ENCODE measurements around the gene BAZ2B.
A peak's percentile ranks its signal among the peaks of the same experiment; 100 is the strongest.
"Not testable (repeated sequence)": the region's sequence is repeated elsewhere in the genome, so short reads cannot be mapped to it uniquely, and the experiment has no call there.

Gene BAZ2B

GRCh38 chr2:159410276-159410675 lies 206.1 kb downstream of the BAZ2B start:
- no peak for DNase-seq (ENCODE audit: low read depth)

GRCh38 chr2:159409116-159409800 lies 207.1 kb downstream of the BAZ2B start:
- DNase-seq (ENCODE audit: low read depth), result no peak

GRCh38 chr2:159402790-159403189 lies 213.6 kb downstream of the BAZ2B start:
- no peak for DNase-seq (ENCODE audit: low read depth)

- DNase-seq (ENCODE audit: low read depth), result not testable (repeated sequence)
These were observed 214.2 kb downstream of the BAZ2B start for GRCh38 chr2:159402160-159402559.

GRCh38 chr2:159399716-159400415 lies 216.5 kb downstream of the BAZ2B start:
- DNase-seq (ENCODE audit: low read depth), result peak; percentile 65

- no peak for DNase-seq (ENCODE audit: low read depth)
These were observed 219.5 kb downstream of the BAZ2B start for GRCh38 chr2:159396799-159397198.

GRCh38 chr2:159382447-159383028 lies 233.8 kb downstream of the BAZ2B start:
- DNase-seq (ENCODE audit: low read depth), result no peak

- no peak for DNase-seq (ENCODE audit: low read depth)
These were observed 234.8 kb downstream of the BAZ2B start for GRCh38 chr2:159381574-159381973.

- DNase-seq (ENCODE audit: low read depth), result no peak
These were observed 235.6 kb downstream of the BAZ2B start for GRCh38 chr2:159380685-159381239.

- no peak for DNase-seq (ENCODE audit: low read depth)
These were observed 237.2 kb downstream of the BAZ2B start for GRCh38 chr2:159379181-159379580.

- DNase-seq (ENCODE audit: low read depth), result no peak
These were observed 241.1 kb downstream of the BAZ2B start for GRCh38 chr2:159375241-159375640.

GRCh38 chr2:159371506-159371905 lies 244.8 kb downstream of the BAZ2B start:
- DNase-seq (ENCODE audit: low read depth), result no peak

GRCh38 chr2:159366538-159366937 lies 249.8 kb downstream of the BAZ2B start:
- no peak for DNase-seq (ENCODE audit: low read depth)

- peak; percentile 69 for DNase-seq (ENCODE audit: low read depth)
These were observed 253.5 kb downstream of the BAZ2B start for GRCh38 chr2:159362816-159363251.

GRCh38 chr2:159362094-159362493 lies 254.3 kb downstream of the BAZ2B start:
- no peak for DNase-seq (ENCODE audit: low read depth)

GRCh38 chr2:159361603-159362002 lies 254.7 kb downstream of the BAZ2B start:
- DNase-seq (ENCODE audit: low read depth), result not testable (repeated sequence)

GRCh38 chr2:159356053-159356554 lies 260.2 kb downstream of the BAZ2B start:
- no peak for DNase-seq (ENCODE audit: low read depth)

GRCh38 chr2:159351977-159352376 lies 264.4 kb downstream of the BAZ2B start:
- no peak for DNase-seq (ENCODE audit: low read depth)

- peak; percentile 64 for DNase-seq (ENCODE audit: low read depth)
These were observed 266.6 kb downstream of the BAZ2B start for GRCh38 chr2:159349674-159350299.

GRCh38 chr2:159326569-159327255 lies 289.6 kb downstream of the BAZ2B start:
- no peak for DNase-seq (ENCODE audit: low read depth)

- no peak for DNase-seq (ENCODE audit: low read depth)
These were observed 293.9 kb downstream of the BAZ2B start for GRCh38 chr2:159322419-159322818.

All from ELR (cell line).